ENCODE results near the gene GBGT1.

The GBGT1 gene

DNA sequence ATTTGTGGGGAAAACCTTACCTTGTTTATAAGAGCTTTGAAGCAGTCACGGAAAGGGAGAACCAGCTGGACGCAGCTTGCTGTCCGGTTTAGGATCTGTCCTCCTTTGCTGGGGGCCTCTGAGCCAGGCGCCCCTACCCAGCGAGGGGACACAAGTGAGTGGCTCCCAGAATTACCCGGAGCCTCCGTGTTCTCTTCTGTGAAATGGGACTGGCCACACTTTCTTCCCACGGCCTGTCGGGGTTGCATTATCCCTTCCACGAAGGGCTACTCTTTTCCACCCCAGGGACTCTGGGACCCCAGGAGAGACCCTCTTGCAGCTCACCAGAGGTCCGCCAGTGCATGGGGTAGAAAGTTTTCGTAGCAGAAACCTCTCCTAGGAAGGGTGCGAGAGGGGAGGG lies 477 bp upstream of the GBGT1 start:
- ATAC-seq (ENCODE audit: low read depth) (no peak), DNase-seq (ENCODE audit: low spot score) (no peak)
- Histone ChIP-seq H3K9me3 (ENCODE audit: severe bottlenecking) (no peaks in the 10 kb centered on the region), H3K4me3 (ENCODE audit: severe bottlenecking) (peak overlapping the region; percentile 42), H3K36me3 (ENCODE audit: low read depth) (no peaks in the 10 kb centered on the region), H3K4me1 (ENCODE audit: insufficient read depth, poor library complexity, severe bottlenecking) (no peaks in the 10 kb centered on the region), H3K27me3 (ENCODE audit: insufficient read depth, poor library complexity, severe bottlenecking) (peaks cover 7% of the 10 kb centered on the region), H3K27ac (ENCODE audit: poor library complexity, severe bottlenecking) (no peak overlapping the region)
- TF ChIP-seq, protein P1, sequence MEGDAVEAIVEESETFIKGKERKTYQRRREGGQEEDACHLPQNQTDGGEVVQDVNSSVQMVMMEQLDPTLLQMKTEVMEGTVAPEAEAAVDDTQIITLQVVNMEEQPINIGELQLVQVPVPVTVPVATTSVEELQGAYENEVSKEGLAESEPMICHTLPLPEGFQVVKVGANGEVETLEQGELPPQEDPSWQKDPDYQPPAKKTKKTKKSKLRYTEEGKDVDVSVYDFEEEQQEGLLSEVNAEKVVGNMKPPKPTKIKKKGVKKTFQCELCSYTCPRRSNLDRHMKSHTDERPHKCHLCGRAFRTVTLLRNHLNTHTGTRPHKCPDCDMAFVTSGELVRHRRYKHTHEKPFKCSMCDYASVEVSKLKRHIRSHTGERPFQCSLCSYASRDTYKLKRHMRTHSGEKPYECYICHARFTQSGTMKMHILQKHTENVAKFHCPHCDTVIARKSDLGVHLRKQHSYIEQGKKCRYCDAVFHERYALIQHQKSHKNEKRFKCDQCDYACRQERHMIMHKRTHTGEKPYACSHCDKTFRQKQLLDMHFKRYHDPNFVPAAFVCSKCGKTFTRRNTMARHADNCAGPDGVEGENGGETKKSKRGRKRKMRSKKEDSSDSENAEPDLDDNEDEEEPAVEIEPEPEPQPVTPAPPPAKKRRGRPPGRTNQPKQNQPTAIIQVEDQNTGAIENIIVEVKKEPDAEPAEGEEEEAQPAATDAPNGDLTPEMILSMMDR (IDR thresholded peaks at IDR 0.05; ENCODE audit: poor library complexity, severe bottlenecking): no peak

GRCh38 chr9:133162861-133163503 lies 732 bp downstream of the GBGT1 start:
- Histone ChIP-seq H3K27ac (ENCODE audit: poor library complexity, severe bottlenecking) (no peak overlapping the region), H3K36me3 (ENCODE audit: low read depth) (no peaks in the 10 kb centered on the region), H3K9me3 (ENCODE audit: severe bottlenecking) (no peaks in the 10 kb centered on the region), H3K27me3 (ENCODE audit: insufficient read depth, poor library complexity, severe bottlenecking) (peaks cover 7% of the 10 kb centered on the region), H3K4me3 (ENCODE audit: severe bottlenecking) (peak overlapping the region; percentile 42), H3K4me1 (ENCODE audit: insufficient read depth, poor library complexity, severe bottlenecking) (no peaks in the 10 kb centered on the region)
- ATAC-seq (ENCODE audit: low read depth) (no peak), DNase-seq (ENCODE audit: low spot score) (no peak)
- TF ChIP-seq, protein P1 (IDR thresholded peaks at IDR 0.05; ENCODE audit: poor library complexity, severe bottlenecking): no peak

- H3K27ac ChIP-seq (ENCODE audit: poor library complexity, severe bottlenecking): no peak overlapping the region
- peaks cover 7% of the 10 kb centered on the region for H3K27me3 ChIP-seq (ENCODE audit: insufficient read depth, poor library complexity, severe bottlenecking)
- H3K4me1 ChIP-seq (ENCODE audit: insufficient read depth, poor library complexity, severe bottlenecking): no peaks in the 10 kb centered on the region
- DNase-seq (ENCODE audit: low spot score): no peak
- no peak for ATAC-seq (ENCODE audit: low read depth)
- no peak overlapping the region for H3K4me3 ChIP-seq (ENCODE audit: severe bottlenecking)
- H3K36me3 ChIP-seq (ENCODE audit: low read depth): no peaks in the 10 kb centered on the region
- H3K9me3 ChIP-seq (ENCODE audit: severe bottlenecking): no peaks in the 10 kb centered on the region
- TF ChIP-seq, protein P1 (IDR thresholded peaks at IDR 0.05; ENCODE audit: poor library complexity, severe bottlenecking): no peak
These were observed 2.2 kb downstream of the GBGT1 start for GRCh38 chr9:133161547-133161950.

- DNase-seq (ENCODE audit: low spot score) (no peak), ATAC-seq (ENCODE audit: low read depth) (peak; percentile 71; the same call in 2 of the 3 replicates)
- no peak overlapping the region for H3K27ac ChIP-seq (ENCODE audit: poor library complexity, severe bottlenecking)
- H3K27me3 ChIP-seq (ENCODE audit: insufficient read depth, poor library complexity, severe bottlenecking): peaks cover 7% of the 10 kb centered on the region
- H3K36me3 ChIP-seq (ENCODE audit: low read depth): no peaks in the 10 kb centered on the region
- TF ChIP-seq, protein P1 (IDR thresholded peaks at IDR 0.05; ENCODE audit: poor library complexity, severe bottlenecking): peak; percentile 63
- H3K9me3 ChIP-seq (ENCODE audit: severe bottlenecking): no peaks in the 10 kb centered on the region
- H3K4me1 ChIP-seq (ENCODE audit: insufficient read depth, poor library complexity, severe bottlenecking): no peaks in the 10 kb centered on the region
- no peak overlapping the region for H3K4me3 ChIP-seq (ENCODE audit: severe bottlenecking)
These were observed 2.8 kb downstream of the GBGT1 start for GRCh38 chr9:133160742-133161546.

GRCh38 chr9:133158695-133159094 lies 5.0 kb downstream of the GBGT1 start:
- ATAC-seq (ENCODE audit: low read depth) (no peak), DNase-seq (ENCODE audit: low spot score) (no peak)
- Histone ChIP-seq H3K9me3 (ENCODE audit: severe bottlenecking) (no peaks in the 10 kb centered on the region), H3K27me3 (ENCODE audit: insufficient read depth, poor library complexity, severe bottlenecking) (peaks cover 7% of the 10 kb centered on the region), H3K4me3 (ENCODE audit: severe bottlenecking) (no peak overlapping the region), H3K4me1 (ENCODE audit: insufficient read depth, poor library complexity, severe bottlenecking) (no peaks in the 10 kb centered on the region), H3K27ac (ENCODE audit: poor library complexity, severe bottlenecking) (no peak overlapping the region), H3K36me3 (ENCODE audit: low read depth) (no peaks in the 10 kb centered on the region)
- TF ChIP-seq, protein P1 (IDR thresholded peaks at IDR 0.05; ENCODE audit: poor library complexity, severe bottlenecking): no peak

All from RWPE2 (cell line).